HepG2 (cell line): Measurements from ENCODE around the gene KCTD6. TPM values are rescaled to one million over a fixed set of nuclear protein-coding genes. Genes with fewer than 3 reads are reported as not detected.

ENCODE experiments used
- BHLHE40 ChIP-seq: IDR thresholded peaks from 2 replicates; pipeline ENCODE4 v1.6.1; 2011; ENCODE audit warnings: low read length, improper control_type of control experiment
- BORCS8-MEF2B ChIP-seq: sonication (generic); formaldehyde crosslinking; IDR thresholded peaks from 2 replicates; pipeline ENCODE4 v1.8.0; 2022; ENCODE audit warnings: mild to moderate bottlenecking, missing genetic modification reagents
- EED ChIP-seq: sonication (generic); formaldehyde crosslinking; IDR thresholded peaks from 2 replicates; pipeline ENCODE4 v1.5.0; 2020; ENCODE audit warnings: mild to moderate bottlenecking, missing genetic modification reagents
- HHEX ChIP-seq: IDR thresholded peaks from 2 replicates; pipeline ENCODE4 v1.6.1; 2016; ENCODE audit warnings: control low read depth
- HNF4A ChIP-seq: sonication (generic); formaldehyde crosslinking; IDR thresholded peaks from 2 replicates; pipeline ENCODE4 v1.4.0; 2020; ENCODE audit warnings: missing genetic modification reagents
- KAT8 ChIP-seq: IDR thresholded peaks from 2 replicates; pipeline ENCODE4 v1.6.1; 2016; ENCODE audit warnings: missing genetic modification reagents, missing compliant biosample characterization
- MTF1 ChIP-seq: sonication (generic); formaldehyde crosslinking; IDR thresholded peaks from 2 replicates; pipeline ENCODE4 v1.5.0; 2020; ENCODE audit warnings: missing genetic modification reagents
- NR2F1 ChIP-seq, 2 experiments: fragments of 450-650 bp in 1 of 2; formaldehyde crosslinking in 1 of 2; IDR thresholded peaks; 2 replicates each; pipeline versions ENCODE4 v1.5.0 to v1.6.1; 2016 to 2020; ENCODE audit warnings: mild to moderate bottlenecking in 1 of 2, missing compliant biosample characterization in 1 of 2, missing genetic modification reagents in 1 of 2, moderate library complexity in 1 of 2
- RBAK ChIP-seq: sonication (generic); formaldehyde crosslinking; IDR thresholded peaks from 2 replicates; pipeline ENCODE4 v1.5.1; 2020; ENCODE audit warnings: mild to moderate bottlenecking, missing genetic modification reagents
- RFXANK ChIP-seq: IDR thresholded peaks from 2 replicates; pipeline ENCODE4 v1.6.1; 2016
- ZNF253 ChIP-seq: sonication (generic); formaldehyde crosslinking; IDR thresholded peaks from 2 replicates; pipeline ENCODE4 v1.8.0; 2022; ENCODE audit warnings: mild to moderate bottlenecking, missing genetic modification reagents, borderline replicate concordance
- ZNF747 ChIP-seq: sonication (generic); formaldehyde crosslinking; IDR thresholded peaks from 2 replicates; pipeline ENCODE4 v1.8.1; 2023; ENCODE audit warnings: missing genetic modification reagents, mild to moderate bottlenecking, borderline replicate concordance
- ZNF776 ChIP-seq: sonication (generic); formaldehyde crosslinking; IDR thresholded peaks from 2 replicates; pipeline ENCODE4 v1.4.0; 2020; ENCODE audit warnings: mild to moderate bottlenecking, missing genetic modification reagents
- ZNF777 ChIP-seq: sonication (generic); formaldehyde crosslinking; IDR thresholded peaks from 2 replicates; pipeline ENCODE4 v1.4.0; 2020; ENCODE audit warnings: missing genetic modification reagents
- ZNF83 ChIP-seq: sonication (generic); formaldehyde crosslinking; IDR thresholded peaks from 2 replicates; pipeline ENCODE4 v1.4.0; 2020; ENCODE audit warnings: missing genetic modification reagents, mild to moderate bottlenecking, borderline replicate concordance
- polyA plus RNA-seq, 8 experiments: library from polyadenylated mRNA; depleted of rRNA in 3 of 8; stranded (reverse) in 7 of 8; unstranded in 1 of 8; fragments of >200 nt; fragmentation: Illumina TruSeq in 4 of 8; extraction: Trizol in 4 of 8; gene quantifications; 2 replicates each; pipeline versions ENCODE4 v1.2.1 to v1.2.3, GENCODE V29; 2011 to 2016; ENCODE audit warnings: low read depth in 4 of 8, missing spikeins in 1 of 8, mixed read lengths in 1 of 8; ENCODE audit not compliant: insufficient read depth in 1 of 8
- total RNA-seq, 5 experiments: library from RNA; depleted of rRNA; stranded (reverse); fragments of >200 nt; fragmentation: Illumina TruSeq; extraction: Trizol; gene quantifications; 2 replicates each; pipeline ENCODE4 v1.2.3, GENCODE V29; 2016; ENCODE audit warnings: low read depth in 1 of 5
- TF ChIP-seq, protein P1 (sequence below): IDR thresholded peaks from 2 replicates; pipeline ENCODE4 v1.6.1; 2016; ENCODE audit warnings: missing compliant biosample characterization, missing genetic modification reagents, borderline replicate concordance
- TF ChIP-seq, protein P2 (sequence below): IDR thresholded peaks from 2 replicates; pipeline ENCODE4 v1.6.1; 2012; ENCODE audit warnings: inconsistent platforms
- TF ChIP-seq, protein P3 (sequence below): fragments of 450-650 bp; IDR thresholded peaks from 2 replicates; pipeline ENCODE4 v1.6.1; 2017
- TF ChIP-seq, protein P4 (sequence below): sonication (generic); formaldehyde crosslinking; IDR thresholded peaks from 2 replicates; pipeline ENCODE4 v1.5.0; 2020; ENCODE audit warnings: missing genetic modification reagents, mild to moderate bottlenecking, borderline replicate concordance
- TF ChIP-seq, protein P5 (sequence below): sonication (generic); formaldehyde crosslinking; IDR thresholded peaks from 2 replicates; pipeline ENCODE4 v1.4.0; 2020; ENCODE audit warnings: missing genetic modification reagents
- TF ChIP-seq, protein P6 (sequence below), 2 experiments: sonication (generic) in 1 of 2; formaldehyde crosslinking in 1 of 2; IDR thresholded peaks; 2 replicates each; pipeline versions ENCODE4 v1.5.1 to v1.6.1; 2011 to 2020; ENCODE audit warnings: borderline replicate concordance in 1 of 2, low read depth in 1 of 2, low read length in 1 of 2, mild to moderate bottlenecking in 1 of 2, missing genetic modification reagents in 1 of 2, moderate library complexity in 1 of 2

KCTD6 gene
- total and polyA plus RNA-seq, 2 of the 13 experiments (the other 11 are each of a cell fraction or from before 2014, with no cell fraction given): 13.4 to 14.2 TPM

DNA sequence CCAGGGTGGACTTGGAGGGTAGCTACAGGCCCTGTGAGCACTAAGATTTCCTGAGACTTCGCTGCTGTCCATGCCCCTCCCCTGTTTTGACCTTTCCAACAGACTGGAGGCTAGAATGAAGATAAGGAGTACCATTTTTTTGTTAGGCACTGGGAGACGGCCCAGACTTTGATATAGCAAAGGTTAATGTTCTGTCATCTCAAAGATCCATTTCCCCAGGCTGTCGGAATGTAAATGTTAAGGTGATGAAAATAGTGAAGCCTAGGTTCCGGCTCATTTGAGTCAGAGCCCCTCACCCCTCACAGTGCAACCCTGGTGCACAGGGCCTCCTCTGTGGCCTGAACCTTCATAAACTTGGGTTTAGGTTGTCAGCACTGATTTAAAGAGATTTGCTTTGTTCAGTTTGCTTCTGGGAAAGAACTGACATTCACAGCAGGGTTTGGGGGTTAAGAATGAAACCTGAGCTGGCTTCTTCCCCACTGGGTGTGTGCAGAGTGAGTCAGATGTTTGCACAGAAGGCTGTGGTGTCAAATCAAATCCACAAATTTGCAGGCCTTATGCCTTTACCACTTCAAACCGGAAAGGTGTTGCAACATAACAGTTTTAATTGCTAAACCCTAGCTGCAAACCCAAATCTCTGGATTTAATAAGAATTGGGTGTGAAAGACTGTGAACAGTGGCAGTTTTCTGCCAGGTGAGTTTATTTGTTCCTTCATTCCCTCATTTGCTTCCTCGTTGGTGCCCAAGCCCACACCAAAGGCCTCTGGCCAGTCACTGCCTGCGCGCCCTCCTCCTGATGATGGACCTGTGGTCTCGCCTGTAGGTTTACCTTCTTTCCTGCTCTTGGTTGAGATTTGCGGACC is 20.6 kb upstream of the KCTD6 start (continued):
- TF ChIP-seq, protein P1, sequence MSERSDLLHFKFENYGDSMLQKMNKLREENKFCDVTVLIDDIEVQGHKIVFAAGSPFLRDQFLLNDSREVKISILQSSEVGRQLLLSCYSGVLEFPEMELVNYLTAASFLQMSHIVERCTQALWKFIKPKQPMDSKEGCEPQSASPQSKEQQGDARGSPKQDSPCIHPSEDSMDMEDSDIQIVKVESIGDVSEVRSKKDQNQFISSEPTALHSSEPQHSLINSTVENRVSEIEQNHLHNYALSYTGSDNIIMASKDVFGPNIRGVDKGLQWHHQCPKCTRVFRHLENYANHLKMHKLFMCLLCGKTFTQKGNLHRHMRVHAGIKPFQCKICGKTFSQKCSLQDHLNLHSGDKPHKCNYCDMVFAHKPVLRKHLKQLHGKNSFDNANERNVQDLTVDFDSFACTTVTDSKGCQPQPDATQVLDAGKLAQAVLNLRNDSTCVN: no peak
- no peak for TF ChIP-seq EED
- TF ChIP-seq, protein P2, sequence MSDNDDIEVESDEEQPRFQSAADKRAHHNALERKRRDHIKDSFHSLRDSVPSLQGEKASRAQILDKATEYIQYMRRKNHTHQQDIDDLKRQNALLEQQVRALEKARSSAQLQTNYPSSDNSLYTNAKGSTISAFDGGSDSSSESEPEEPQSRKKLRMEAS: no peak
- peak; percentile 52; the same call in 1 of the 2 replicates for TF ChIP-seq HNF4A (CRISPR knock-in tag)
- peak; percentile 81 for TF ChIP-seq KAT8 (CRISPR knock-in tag)
- peak; percentile 62; the same call in 1 of the 2 replicates for TF ChIP-seq ZNF747 (CRISPR knock-in tag)
- TF ChIP-seq, protein P3, sequence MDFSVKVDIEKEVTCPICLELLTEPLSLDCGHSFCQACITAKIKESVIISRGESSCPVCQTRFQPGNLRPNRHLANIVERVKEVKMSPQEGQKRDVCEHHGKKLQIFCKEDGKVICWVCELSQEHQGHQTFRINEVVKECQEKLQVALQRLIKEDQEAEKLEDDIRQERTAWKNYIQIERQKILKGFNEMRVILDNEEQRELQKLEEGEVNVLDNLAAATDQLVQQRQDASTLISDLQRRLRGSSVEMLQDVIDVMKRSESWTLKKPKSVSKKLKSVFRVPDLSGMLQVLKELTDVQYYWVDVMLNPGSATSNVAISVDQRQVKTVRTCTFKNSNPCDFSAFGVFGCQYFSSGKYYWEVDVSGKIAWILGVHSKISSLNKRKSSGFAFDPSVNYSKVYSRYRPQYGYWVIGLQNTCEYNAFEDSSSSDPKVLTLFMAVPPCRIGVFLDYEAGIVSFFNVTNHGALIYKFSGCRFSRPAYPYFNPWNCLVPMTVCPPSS: no peak
- 0 out of 2 replicates have a peak, but pooled peaks have one; percentile 5 for TF ChIP-seq BHLHE40
- no peak for TF ChIP-seq ZNF253 (CRISPR knock-in tag)
- TF ChIP-seq, protein P4, sequence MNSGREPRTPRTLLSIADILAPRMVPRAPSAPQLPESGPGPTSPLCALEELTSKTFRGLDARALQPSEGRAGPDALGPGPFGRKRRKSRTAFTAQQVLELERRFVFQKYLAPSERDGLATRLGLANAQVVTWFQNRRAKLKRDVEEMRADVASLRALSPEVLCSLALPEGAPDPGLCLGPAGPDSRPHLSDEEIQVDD (CRISPR knock-in tag): no peak
- TF ChIP-seq ZNF777 (CRISPR knock-in tag): no peak
- TF ChIP-seq, protein P5, sequence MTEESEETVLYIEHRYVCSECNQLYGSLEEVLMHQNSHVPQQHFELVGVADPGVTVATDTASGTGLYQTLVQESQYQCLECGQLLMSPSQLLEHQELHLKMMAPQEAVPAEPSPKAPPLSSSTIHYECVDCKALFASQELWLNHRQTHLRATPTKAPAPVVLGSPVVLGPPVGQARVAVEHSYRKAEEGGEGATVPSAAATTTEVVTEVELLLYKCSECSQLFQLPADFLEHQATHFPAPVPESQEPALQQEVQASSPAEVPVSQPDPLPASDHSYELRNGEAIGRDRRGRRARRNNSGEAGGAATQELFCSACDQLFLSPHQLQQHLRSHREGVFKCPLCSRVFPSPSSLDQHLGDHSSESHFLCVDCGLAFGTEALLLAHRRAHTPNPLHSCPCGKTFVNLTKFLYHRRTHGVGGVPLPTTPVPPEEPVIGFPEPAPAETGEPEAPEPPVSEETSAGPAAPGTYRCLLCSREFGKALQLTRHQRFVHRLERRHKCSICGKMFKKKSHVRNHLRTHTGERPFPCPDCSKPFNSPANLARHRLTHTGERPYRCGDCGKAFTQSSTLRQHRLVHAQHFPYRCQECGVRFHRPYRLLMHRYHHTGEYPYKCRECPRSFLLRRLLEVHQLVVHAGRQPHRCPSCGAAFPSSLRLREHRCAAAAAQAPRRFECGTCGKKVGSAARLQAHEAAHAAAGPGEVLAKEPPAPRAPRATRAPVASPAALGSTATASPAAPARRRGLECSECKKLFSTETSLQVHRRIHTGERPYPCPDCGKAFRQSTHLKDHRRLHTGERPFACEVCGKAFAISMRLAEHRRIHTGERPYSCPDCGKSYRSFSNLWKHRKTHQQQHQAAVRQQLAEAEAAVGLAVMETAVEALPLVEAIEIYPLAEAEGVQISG (CRISPR knock-in tag): peak; percentile 70; the same call in 1 of the 2 replicates
- no peak for TF ChIP-seq MTF1 (CRISPR knock-in tag)
- TF ChIP-seq ZNF776 (CRISPR knock-in tag): no peak
- TF ChIP-seq HHEX (CRISPR knock-in tag): peak; percentile 79
- no peak for TF ChIP-seq RBAK (CRISPR knock-in tag)
- peak in 1 of 2 experiments; percentile 78; a peak in 2 of 4 replicates for TF ChIP-seq NR2F1 (CRISPR knock-in tag; IDR thresholded peaks at IDR 0.05)
- TF ChIP-seq, protein P6, sequence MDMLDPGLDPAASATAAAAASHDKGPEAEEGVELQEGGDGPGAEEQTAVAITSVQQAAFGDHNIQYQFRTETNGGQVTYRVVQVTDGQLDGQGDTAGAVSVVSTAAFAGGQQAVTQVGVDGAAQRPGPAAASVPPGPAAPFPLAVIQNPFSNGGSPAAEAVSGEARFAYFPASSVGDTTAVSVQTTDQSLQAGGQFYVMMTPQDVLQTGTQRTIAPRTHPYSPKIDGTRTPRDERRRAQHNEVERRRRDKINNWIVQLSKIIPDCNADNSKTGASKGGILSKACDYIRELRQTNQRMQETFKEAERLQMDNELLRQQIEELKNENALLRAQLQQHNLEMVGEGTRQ (IDR thresholded peaks at IDR 0.05; ENCODE audit: low read depth, low read length): no peak
- TF ChIP-seq, protein P6 (CRISPR knock-in tag; IDR thresholded peaks at IDR 0.05; ENCODE audit: borderline replicate concordance): no peak
- TF ChIP-seq BORCS8-MEF2B (CRISPR knock-in tag): no peak; the same call in 1 of the 2 replicates
- no peak for TF ChIP-seq ZNF83 (CRISPR knock-in tag)
- no peak for TF ChIP-seq RFXANK
